H9 (cell line): ENCODE measurements around the gene SPDYE6. TPM values are rescaled to one million over a fixed set of nuclear protein-coding genes. Genes with fewer than 3 reads are reported as not detected.

Experiments used
- DNase-seq: peaks from one replicate; pipeline ENCODE4 v3.0.0-alpha.2; 2017
- H2AFZ ChIP-seq: one replicate; pipeline ENCODE4 v1.6.1; 2013; ENCODE audit warnings: mild to moderate bottlenecking, low read length, control low read depth, moderate library complexity
- H2AK5ac ChIP-seq: 2 replicates; pipeline ENCODE4 v1.6.1; 2013; ENCODE audit warnings: low read length, control low read depth, mixed read lengths; ENCODE audit not compliant: insufficient read length
- H2BK120ac ChIP-seq: one replicate; pipeline ENCODE4 v1.6.1; 2013; ENCODE audit warnings: low read depth, mild to moderate bottlenecking, low read length, control low read depth, inconsistent platforms; ENCODE audit not compliant: poor library complexity, severe bottlenecking
- H2BK12ac ChIP-seq: 2 replicates; pipeline ENCODE4 v1.6.1; 2013; ENCODE audit warnings: low read length, control low read depth, mixed read lengths, low read depth; ENCODE audit not compliant: insufficient read length
- H2BK15ac ChIP-seq: 2 replicates; pipeline ENCODE4 v1.6.1; 2013; ENCODE audit warnings: low read depth, low read length, control low read depth
- H2BK20ac ChIP-seq: one replicate; pipeline ENCODE4 v1.6.1; 2013; ENCODE audit warnings: low read depth, mild to moderate bottlenecking, low read length, control low read depth, inconsistent platforms; ENCODE audit not compliant: poor library complexity, severe bottlenecking
- H2BK5ac ChIP-seq: 2 replicates; pipeline ENCODE4 v1.6.1; 2013; ENCODE audit warnings: low read length, control low read depth, mixed read lengths; ENCODE audit not compliant: insufficient read length
- H3K14ac ChIP-seq: 2 replicates; pipeline ENCODE4 v1.6.1; 2013; ENCODE audit warnings: low read length, control low read depth; ENCODE audit not compliant: insufficient read depth
- H3K18ac ChIP-seq: 2 replicates; pipeline ENCODE4 v1.6.1; 2013; ENCODE audit warnings: low read depth, mild to moderate bottlenecking, mixed read lengths, low read length, control low read depth; ENCODE audit not compliant: insufficient read length
- H3K23ac ChIP-seq: 2 replicates; pipeline ENCODE4 v1.6.1; 2013; ENCODE audit warnings: low read length, control low read depth, mixed read lengths, low read depth; ENCODE audit not compliant: insufficient read length
- H3K23me2 ChIP-seq: 2 replicates; pipeline ENCODE4 v1.6.1; 2013; ENCODE audit warnings: low read depth, mild to moderate bottlenecking, mixed read lengths, low read length, control low read depth; ENCODE audit not compliant: insufficient read length, poor library complexity, severe bottlenecking
- H3K27ac ChIP-seq: 2 replicates; pipeline ENCODE4 v1.5.1; 2013; ENCODE audit warnings: low read length, control low read depth, mixed read lengths, low read depth; ENCODE audit not compliant: insufficient read length
- H3K27me3 ChIP-seq: 2 replicates; pipeline ENCODE4 v1.6.1; 2013; ENCODE audit warnings: low read length, control low read depth, inconsistent platforms; ENCODE audit not compliant: insufficient read depth
- H3K4ac ChIP-seq: 2 replicates; pipeline ENCODE4 v1.6.1; 2013; ENCODE audit warnings: low read depth, mild to moderate bottlenecking, control low read depth, inconsistent platforms, low read length, moderate library complexity
- H3K4me1 ChIP-seq: 2 replicates; pipeline ENCODE4 v1.6.1; 2013; ENCODE audit warnings: low read length, control low read depth, inconsistent platforms; ENCODE audit not compliant: insufficient read depth
- H3K4me2 ChIP-seq: 2 replicates; pipeline ENCODE4 v1.6.1; 2013; ENCODE audit warnings: low read length, control low read depth, mixed read lengths; ENCODE audit not compliant: insufficient read length, insufficient read depth
- H3K56ac ChIP-seq: 2 replicates; pipeline ENCODE4 v1.6.1; 2013; ENCODE audit warnings: low read depth, mild to moderate bottlenecking, mixed read lengths, low read length, control low read depth; ENCODE audit not compliant: insufficient read length
- H3K79me1 ChIP-seq: 2 replicates; pipeline ENCODE4 v1.6.1; 2013; ENCODE audit warnings: low read depth, mild to moderate bottlenecking, moderate library complexity, low read length, control low read depth, inconsistent platforms; ENCODE audit not compliant: insufficient read depth, poor library complexity, severe bottlenecking
- H3K79me2 ChIP-seq: 2 replicates; pipeline ENCODE4 v1.6.1; 2013; ENCODE audit warnings: low read length, control low read depth, inconsistent platforms; ENCODE audit not compliant: insufficient read depth
- H3K9ac ChIP-seq: 2 replicates; pipeline ENCODE4 v1.6.1; 2013; ENCODE audit warnings: low read length, control low read depth, mixed read lengths; ENCODE audit not compliant: insufficient read length; ENCODE audit errors: extremely low read depth
- H3K9me3 ChIP-seq: one replicate; pipeline ENCODE4 v1.6.1; 2013; ENCODE audit warnings: low read depth, low read length, inconsistent platforms; ENCODE audit not compliant: control insufficient read depth
- H3T11ph ChIP-seq: one replicate; pipeline ENCODE4 v1.6.1; 2013; ENCODE audit warnings: mild to moderate bottlenecking, low read length, control low read depth, inconsistent platforms
- H4K20me1 ChIP-seq: one replicate; pipeline ENCODE4 v1.6.1; 2013; ENCODE audit not compliant: control insufficient read depth, insufficient read length, insufficient read depth
- H4K5ac ChIP-seq: 2 replicates; pipeline ENCODE4 v1.6.1; 2013; ENCODE audit warnings: low read depth, mild to moderate bottlenecking, mixed read lengths, low read length, control low read depth; ENCODE audit not compliant: insufficient read length
- H4K8ac ChIP-seq: replicated peaks from 2 replicates; pipeline ENCODE4 v1.6.1; 2013; ENCODE audit warnings: low read length, control low read depth, mixed read lengths, low read depth; ENCODE audit not compliant: insufficient read length
- H4K91ac ChIP-seq: 2 replicates; pipeline ENCODE4 v1.6.1; 2013; ENCODE audit warnings: low read depth, mild to moderate bottlenecking, moderate library complexity, mixed read lengths, low read length, control low read depth; ENCODE audit not compliant: insufficient read length
- H3K27ac Mint-ChIP-seq, 3 experiments: 2 replicates in 2 of 3; 3 replicates in 1 of 3; pipeline ENCODE4 v1.8.0; 2020 to 2021; ENCODE audit warnings: mixed read lengths in 3 of 3, mild to moderate bottlenecking in 1 of 3, moderate library complexity in 1 of 3
- H3K27me3 Mint-ChIP-seq: 2 replicates; pipeline ENCODE4 v1.8.0; 2021; ENCODE audit warnings: low read depth, mild to moderate bottlenecking, moderate library complexity, mixed read lengths
- H3K36me3 Mint-ChIP-seq, 3 experiments: 2 replicates in 2 of 3; 3 replicates in 1 of 3; pipeline ENCODE4 v1.8.0; 2020 to 2021; ENCODE audit warnings: low read depth in 3 of 3, mixed read lengths in 3 of 3; ENCODE audit not compliant: insufficient read depth in 1 of 3
- H3K4me1 Mint-ChIP-seq, 2 experiments: 2 replicates each; pipeline ENCODE4 v1.8.0; 2020; ENCODE audit warnings: mixed read lengths in 2 of 2
- H3K4me3 Mint-ChIP-seq, 2 experiments: 2 replicates in 1 of 2; 3 replicates in 1 of 2; pipeline ENCODE4 v1.8.0; 2020 to 2021; ENCODE audit warnings: mild to moderate bottlenecking in 2 of 2, mixed read lengths in 2 of 2, moderate library complexity in 1 of 2
- H3K9me3 Mint-ChIP-seq, 2 experiments: 2 replicates in 1 of 2; 3 replicates in 1 of 2; pipeline ENCODE4 v1.8.0; 2020; ENCODE audit warnings: mild to moderate bottlenecking in 2 of 2, mixed read lengths in 2 of 2, moderate library complexity in 1 of 2
- CTCF ChIP-seq: fragments of 200-600 bp; sonication (generic); conservative IDR thresholded peaks from 3 replicates; pipeline ENCODE4 v1.8.0; 2021; ENCODE audit warnings: antibody characterized with exemption, mild to moderate bottlenecking
- WGBS: extraction: QIAGEN DNeasy Blood & Tissue Kit; methylation state at CpG from one replicate; pipeline ENCODE4 v1.1.7; 2013; ENCODE audit warnings: missing lambda C conversion rate, low lambda C conversion rate, mixed read lengths; ENCODE audit not compliant: insufficient read length; ENCODE audit errors: extremely low coverage; 5-methylcytosine and 5-hydroxymethylcytosine counted together
- total RNA-seq: library from RNA; stranded (reverse); gene quantifications from 2 replicates; pipeline ENCODE4 v1.2.1, GENCODE V29; 2021

SPDYE6 gene
- total RNA-seq, 1 experiment from 2014 or later: not detected

GRCh38 chr7:102297487-102298218, 58.6 kb downstream of the SPDYE6 start:
- Mint-ChIP-seq H3K27ac (no peak overlapping the region), H3K27me3 (peaks cover 17% of the 10 kb centered on the region), H3K4me3 (no peak overlapping the region), H3K9me3 (no peaks in the 10 kb centered on the region), H3K36me3 (peaks cover 0 to 4% (median 0%) of the 10 kb centered on the region in 3 experiments; a peak in 2 of 7 replicates), H3K4me1 (peaks cover 22 to 41% of the 10 kb centered on the region in 2 experiments)
- no peak overlapping the region for H4K5ac ChIP-seq
- no peak overlapping the region for H3K14ac ChIP-seq
- H3K9me3 ChIP-seq: no peaks in the 10 kb centered on the region
- H2BK20ac ChIP-seq: no peak overlapping the region
- H4K8ac ChIP-seq: no peak overlapping the region
- no CpG with 5 or more reads among the region's 10 CpGs for WGBS
- H2AK5ac ChIP-seq: no peak overlapping the region
- no peak overlapping the region for H2AFZ ChIP-seq
- H3K27ac ChIP-seq: no peak overlapping the region
- no peaks in the 10 kb centered on the region for H3K4me1 ChIP-seq
- no peak overlapping the region for H2BK5ac ChIP-seq
- H4K20me1 ChIP-seq: peaks cover 2% of the 10 kb centered on the region
- H3K79me2 ChIP-seq: no peaks in the 10 kb centered on the region
- H3K23ac ChIP-seq: no peak overlapping the region
- H3T11ph ChIP-seq: no peak overlapping the region
- no peak for TF ChIP-seq CTCF
- H3K18ac ChIP-seq: no peak overlapping the region
- no peak overlapping the region for H3K4ac ChIP-seq
- no peak overlapping the region for H3K56ac ChIP-seq
- peaks cover 3% of the 10 kb centered on the region for H3K23me2 ChIP-seq
- no peak overlapping the region for H3K9ac ChIP-seq
- no peak overlapping the region for H3K4me2 ChIP-seq
- H3K27me3 ChIP-seq: no peaks in the 10 kb centered on the region
- DNase-seq: no peak
- no peak overlapping the region for H2BK120ac ChIP-seq
- H2BK15ac ChIP-seq: no peak overlapping the region
- H2BK12ac ChIP-seq: no peak overlapping the region
- H4K91ac ChIP-seq: no peak overlapping the region
- H3K79me1 ChIP-seq: no peaks in the 10 kb centered on the region
